CD4-positive, alpha-beta memory T cell (primary cell): ENCODE measurements around the gene DNTT. TPM values are rescaled to one million over a fixed set of nuclear protein-coding genes. Genes with fewer than 3 reads are reported as not detected.

ENCODE experiments used
- CTCF ChIA-PET: fragments of 350-600 bp; sonication (Branson Sonifier 250); formaldehyde crosslinking; loops from one replicate; lab custom pipeline; 2021; ENCODE audit warnings: inconsistent platforms; ENCODE audit not compliant: partially characterized antibody; lab: Charles Lee
- POLR2A ChIA-PET: fragments of 350-600 bp; sonication (Branson Sonifier 250); formaldehyde crosslinking; loops from one replicate; lab custom pipeline; 2021; ENCODE audit not compliant: partially characterized antibody; lab: Charles Lee
- DNase-seq, 5 donors: peaks; one replicate each; pipeline versions ENCODE4 v3.0.0 to v3.0.0-alpha.2; 2020 to 2022; ENCODE audit warnings: mixed read lengths in 1 of 5
- H3K27ac ChIP-seq: one replicate; pipeline ENCODE4 v1.7.0; 2013; ENCODE audit warnings: low read depth, low read length
- H3K27me3 ChIP-seq: 2 replicates; pipeline ENCODE4 v1.7.0; 2013; ENCODE audit warnings: mild to moderate bottlenecking, low read length, moderate library complexity; ENCODE audit not compliant: insufficient read depth
- H3K36me3 ChIP-seq: 2 replicates; pipeline ENCODE4 v1.7.0; 2013; ENCODE audit warnings: mild to moderate bottlenecking, low read length, moderate library complexity; ENCODE audit not compliant: insufficient read depth
- H3K4me1 ChIP-seq: 2 replicates; pipeline ENCODE4 v1.7.0; 2013; ENCODE audit warnings: mild to moderate bottlenecking, low read length, moderate library complexity; ENCODE audit not compliant: insufficient read depth
- H3K4me3 ChIP-seq, 2 donors: one replicate each; pipeline ENCODE4 v1.7.0; 2013; ENCODE audit warnings: low read length in 2 of 2, mild to moderate bottlenecking in 1 of 2
- H3K9me3 ChIP-seq, 2 donors: one replicate each; pipeline ENCODE4 v1.7.0; 2013; ENCODE audit warnings: low read length in 2 of 2, control low read depth in 1 of 2; ENCODE audit not compliant: control insufficient read depth in 1 of 2
- H3K27ac Mint-ChIP-seq, 7 donors: one replicate each; pipeline ENCODE4 v1.8.0; 2020 to 2021; ENCODE audit warnings: mixed read lengths in 7 of 7, mild to moderate bottlenecking in 6 of 7, inconsistent platforms in 3 of 7, moderate library complexity in 3 of 7
- H3K27me3 Mint-ChIP-seq, 2 donors: one replicate each; pipeline ENCODE4 v1.8.0; 2020 to 2021; ENCODE audit warnings: mixed read lengths in 2 of 2
- H3K36me3 Mint-ChIP-seq, 2 donors: one replicate each; pipeline ENCODE4 v1.8.0; 2020 to 2021; ENCODE audit warnings: mixed read lengths in 2 of 2, inconsistent platforms in 1 of 2, mild to moderate bottlenecking in 1 of 2
- H3K4me1 Mint-ChIP-seq, 4 donors: one replicate each; pipeline ENCODE4 v1.8.0; 2020 to 2021; ENCODE audit warnings: mixed read lengths in 4 of 4, mild to moderate bottlenecking in 1 of 4
- H3K4me3 Mint-ChIP-seq, 8 donors: one replicate each; pipeline ENCODE4 v1.8.0; 2020 to 2021; ENCODE audit warnings: mixed read lengths in 8 of 8, mild to moderate bottlenecking in 7 of 8, moderate library complexity in 6 of 8, inconsistent platforms in 3 of 8
- H3K9me3 Mint-ChIP-seq, 8 donors: one replicate each; pipeline ENCODE4 v1.8.0; 2020 to 2021; ENCODE audit warnings: mixed read lengths in 8 of 8, mild to moderate bottlenecking in 5 of 8, inconsistent platforms in 3 of 8, moderate library complexity in 1 of 8
- intact Hi-C: fragments of 100-400 bp; cut with micrococcal nuclease; formaldehyde crosslinking; loops from one replicate; pipeline ENCODE4 v1.15.1; 2023
- polyA plus RNA-seq, 2 donors: library from polyadenylated mRNA; unstranded; fragments of 300-500 nt; fragmentation: Illumina TruSeq; gene quantifications; one replicate each; pipeline ENCODE4 v1.2.3, GENCODE V29; 2021
- total RNA-seq, 2 experiments: library from RNA; stranded (reverse); gene quantifications; one replicate each; pipeline ENCODE4 v1.2.3, GENCODE V29; 2021

Gene DNTT
- total and polyA plus RNA-seq, 4 experiments from 2014 or later = not detected

- no peaks in the 10 kb centered on the region for H3K27me3 ChIP-seq
- ChIA-PET CTCF (interaction anchor here (1.2 to 2.8 kb wide), 6 partner anchors 9 to 43 kb away, joined by 3 to 11 read pairs (median 4); no protein-coding TSS in a partner anchor), POLR2A (no interaction called here)
- Mint-ChIP-seq H3K9me3 (no peaks in the 10 kb centered on the region), H3K36me3 (no peaks in the 10 kb centered on the region), H3K4me1 (peaks cover 5 to 16% (median 9%) of the 10 kb centered on the region in 4 donors), H3K4me3 (no peak overlapping the region), H3K27me3 (peaks cover 4 to 11% of the 10 kb centered on the region in 2 donors), H3K27ac (no peak overlapping the region)
- H3K27ac ChIP-seq = no peak overlapping the region
- no peak for DNase-seq
- no peaks in the 10 kb centered on the region for H3K36me3 ChIP-seq
- no peaks in the 10 kb centered on the region for H3K9me3 ChIP-seq
- H3K4me1 ChIP-seq = peaks cover 7% of the 10 kb centered on the region
- intact Hi-C loops = loop anchor here (5.0 kb wide), 1 partner anchor 136 kb away; the partner anchor contains the start of gene TLL2
- no peak overlapping the region for H3K4me3 ChIP-seq
These were observed 72.2 kb downstream of the DNTT start for GRCh38 chr10:96376483-96376882.

- POLR2A ChIA-PET = no interaction called here
- Mint-ChIP-seq H3K4me1 (peaks cover 5 to 16% (median 9%) of the 10 kb centered on the region in 4 donors), H3K36me3 (no peaks in the 10 kb centered on the region), H3K27me3 (peaks cover 3 to 18% of the 10 kb centered on the region in 2 donors), H3K4me3 (no peak overlapping the region), H3K9me3 (no peaks in the 10 kb centered on the region), H3K27ac (no peak overlapping the region)
- Histone ChIP-seq H3K36me3 (no peaks in the 10 kb centered on the region), H3K9me3 (no peaks in the 10 kb centered on the region), H3K4me1 (peaks cover 7% of the 10 kb centered on the region), H3K4me3 (no peak overlapping the region), H3K27ac (no peak overlapping the region), H3K27me3 (no peaks in the 10 kb centered on the region)
- intact Hi-C loops = loop anchor here (5.0 kb wide), 1 partner anchor 134 kb away; the partner anchor contains the start of gene TLL2
- CTCF ChIA-PET = interaction anchor here (0.7 to 1.6 kb wide), 5 partner anchors 10 to 42 kb away, joined by 3 to 8 read pairs (median 3); no protein-coding TSS in a partner anchor
- no peak for DNase-seq
These were observed 73.6 kb downstream of the DNTT start for GRCh38 chr10:96377816-96378294.

- Histone ChIP-seq H3K4me3 (no peak overlapping the region), H3K36me3 (no peaks in the 10 kb centered on the region), H3K27me3 (no peaks in the 10 kb centered on the region), H3K9me3 (no peaks in the 10 kb centered on the region), H3K27ac (no peak overlapping the region), H3K4me1 (peaks cover 7% of the 10 kb centered on the region)
- Mint-ChIP-seq H3K4me3 (no peak overlapping the region), H3K27me3 (peaks cover 3 to 18% of the 10 kb centered on the region in 2 donors), H3K36me3 (no peaks in the 10 kb centered on the region), H3K9me3 (no peaks in the 10 kb centered on the region), H3K4me1 (peaks cover 5 to 16% (median 9%) of the 10 kb centered on the region in 4 donors), H3K27ac (no peak overlapping the region)
- intact Hi-C loops = loop anchor here (5.0 kb wide), 1 partner anchor 134 kb away; the partner anchor contains the start of gene TLL2
- POLR2A ChIA-PET = no interaction called here
- no peak for DNase-seq
- CTCF ChIA-PET = interaction anchor here (0.6 to 2.7 kb wide), 4 partner anchors 8 to 894 kb away, joined by 3 to 11 read pairs (median 4); no protein-coding TSS in a partner anchor
These were observed 74.5 kb downstream of the DNTT start for GRCh38 chr10:96378741-96379140.

GRCh38 chr10:96379758-96380157, 75.5 kb downstream of the DNTT start:
- no peaks in the 10 kb centered on the region for H3K27me3 ChIP-seq
- Mint-ChIP-seq H3K9me3 (no peaks in the 10 kb centered on the region), H3K4me1 (peaks cover 4 to 8% (median 5%) of the 10 kb centered on the region in 4 donors), H3K4me3 (no peak overlapping the region), H3K27ac (peak overlapping the region in 1 of 7 donors; percentile 29), H3K36me3 (no peaks in the 10 kb centered on the region), H3K27me3 (peaks cover 3 to 17% of the 10 kb centered on the region in 2 donors)
- H3K4me3 ChIP-seq = no peak overlapping the region
- ChIA-PET POLR2A (no interaction called here), CTCF (interaction anchor here (1.0 to 2.7 kb wide), 3 partner anchors 9 to 363 kb away, joined by 3 to 11 read pairs (median 4); no protein-coding TSS in a partner anchor)
- H3K36me3 ChIP-seq = no peaks in the 10 kb centered on the region
- no peak overlapping the region for H3K27ac ChIP-seq
- H3K4me1 ChIP-seq = peaks cover 5% of the 10 kb centered on the region
- no peaks in the 10 kb centered on the region for H3K9me3 ChIP-seq
- DNase-seq = no peak
- intact Hi-C loops = loop anchor here (5.0 kb wide), 1 partner anchor 133 kb away; the partner anchor contains the start of gene TLL2

- Mint-ChIP-seq H3K27me3 (peaks cover 6 to 19% of the 10 kb centered on the region in 2 donors), H3K4me3 (no peak overlapping the region), H3K9me3 (no peaks in the 10 kb centered on the region), H3K27ac (no peak overlapping the region), H3K4me1 (peaks cover 0 to under 1% (median 0%) of the 10 kb centered on the region in 4 donors), H3K36me3 (no peaks in the 10 kb centered on the region)
- H3K36me3 ChIP-seq = no peaks in the 10 kb centered on the region
- H3K9me3 ChIP-seq = no peaks in the 10 kb centered on the region
- no peaks in the 10 kb centered on the region for H3K4me1 ChIP-seq
- no peak for DNase-seq
- no peaks in the 10 kb centered on the region for H3K27me3 ChIP-seq
- intact Hi-C loops = no loop called here
- ChIA-PET CTCF (interaction anchor here (1.1 to 2.7 kb wide), 2 partner anchors 10 kb away, joined by 5 to 11 read pairs; no protein-coding TSS in a partner anchor), POLR2A (no interaction called here)
- H3K27ac ChIP-seq = no peak overlapping the region
- H3K4me3 ChIP-seq = no peak overlapping the region
These were observed 76.6 kb downstream of the DNTT start for GRCh38 chr10:96380821-96381220.

- H3K4me3 ChIP-seq = no peak overlapping the region
- POLR2A ChIA-PET = no interaction called here
- Mint-ChIP-seq H3K4me1 (no peaks in the 10 kb centered on the region), H3K27ac (peak overlapping the region in 1 of 7 donors; percentile 43), H3K36me3 (no peaks in the 10 kb centered on the region), H3K4me3 (no peak overlapping the region), H3K9me3 (no peaks in the 10 kb centered on the region), H3K27me3 (peaks cover 9 to 21% of the 10 kb centered on the region in 2 donors)
- no peaks in the 10 kb centered on the region for H3K36me3 ChIP-seq
- no peaks in the 10 kb centered on the region for H3K27me3 ChIP-seq
- no peak overlapping the region for H3K27ac ChIP-seq
- CTCF ChIA-PET = interaction anchor here (1.8 kb wide), 1 partner anchor 11 kb away, joined by 8 read pairs; no protein-coding TSS in a partner anchor
- intact Hi-C loops = no loop called here
- no peaks in the 10 kb centered on the region for H3K4me1 ChIP-seq
- H3K9me3 ChIP-seq = no peaks in the 10 kb centered on the region
- no peak for DNase-seq
These were observed 80.3 kb downstream of the DNTT start for GRCh38 chr10:96384506-96384905.

GRCh38 chr10:96387161-96387560, 82.9 kb downstream of the DNTT start:
- Histone ChIP-seq H3K27me3 (no peaks in the 10 kb centered on the region), H3K4me1 (no peaks in the 10 kb centered on the region), H3K4me3 (no peak overlapping the region), H3K27ac (no peak overlapping the region), H3K36me3 (no peaks in the 10 kb centered on the region), H3K9me3 (no peaks in the 10 kb centered on the region)
- CTCF ChIA-PET = no interaction called here
- H3K27me3 Mint-ChIP-seq = peaks cover 7 to 13% of the 10 kb centered on the region in 2 donors
- H3K4me1 Mint-ChIP-seq = no peaks in the 10 kb centered on the region
- H3K36me3 Mint-ChIP-seq = no peaks in the 10 kb centered on the region
- no peak overlapping the region for H3K4me3 Mint-ChIP-seq
- no peak overlapping the region for H3K27ac Mint-ChIP-seq
- POLR2A ChIA-PET = no interaction called here
- DNase-seq = no peak
- intact Hi-C loops = no loop called here
- peaks cover 0 to 2% (median 0%) of the 10 kb centered on the region in 8 donors for H3K9me3 Mint-ChIP-seq
